Measurements from ENCODE around the gene CDC42EP4. TPM values are rescaled to one million over a fixed set of nuclear protein-coding genes. Genes with fewer than 3 reads are reported as not detected.

Gene CDC42EP4
- total RNA-seq, 2 donors from 2014 or later: 0.67 to 2.5 TPM

GRCh38 chr17:73304971-73305812 is 6.6 kb downstream of the CDC42EP4 start:
- Mint-ChIP-seq H3K4me3 (peak overlapping the region; percentile 28), H3K4me1 (no peaks in the 10 kb centered on the region)
- ATAC-seq (replicated peaks): peak; percentile 29

GRCh38 chr17:73304438-73304837 is 7.4 kb downstream of the CDC42EP4 start:
- no peaks in the 10 kb centered on the region for H3K36me3 Mint-ChIP-seq (ENCODE audit: low read depth)
- no peaks in the 10 kb centered on the region for H3K4me1 Mint-ChIP-seq
- H3K4me3 Mint-ChIP-seq: peak overlapping the region; percentile 28
- ATAC-seq (replicated peaks): no peak
- H3K27ac Mint-ChIP-seq: no peak overlapping the region
- no peaks in the 10 kb centered on the region for H3K9me3 Mint-ChIP-seq
- H3K27me3 Mint-ChIP-seq: no peaks in the 10 kb centered on the region

More at GRCh38 chr17:73304971-73305812, 6.6 kb downstream of the CDC42EP4 start:
- Mint-ChIP-seq H3K9me3 (no peaks in the 10 kb centered on the region), H3K27me3 (no peaks in the 10 kb centered on the region), H3K36me3 (ENCODE audit: low read depth) (no peaks in the 10 kb centered on the region), H3K27ac (no peak overlapping the region)

GRCh38 chr17:73302189-73302588 is 9.6 kb downstream of the CDC42EP4 start:
- no peak overlapping the region for H3K4me3 Mint-ChIP-seq
- ATAC-seq (replicated peaks): no peak
- no peaks in the 10 kb centered on the region for H3K27me3 Mint-ChIP-seq
- H3K4me1 Mint-ChIP-seq: no peaks in the 10 kb centered on the region
- no peaks in the 10 kb centered on the region for H3K9me3 Mint-ChIP-seq
- no peaks in the 10 kb centered on the region for H3K36me3 Mint-ChIP-seq (ENCODE audit: low read depth)
- no peak overlapping the region for H3K27ac Mint-ChIP-seq

DNA sequence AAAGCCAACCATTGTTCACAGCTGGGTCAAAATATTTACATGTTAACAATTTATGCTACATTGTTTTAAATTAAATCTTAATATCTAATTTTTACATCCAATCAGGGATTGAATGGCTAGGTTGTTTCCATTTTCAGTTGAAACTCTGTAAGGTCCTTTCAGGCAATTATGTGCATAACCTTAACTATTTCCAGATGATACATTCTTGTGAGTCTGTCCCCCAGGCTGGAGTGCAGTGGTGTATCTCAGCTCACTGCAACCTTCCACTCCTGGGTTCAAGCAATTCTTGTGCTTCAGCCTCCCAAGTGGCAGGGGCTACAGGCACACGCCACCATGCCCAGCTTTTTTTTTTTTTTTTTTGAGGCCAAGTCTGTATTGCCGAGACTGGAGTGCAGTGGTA is 10.4 kb downstream of the CDC42EP4 start:
- ATAC-seq (replicated peaks): no peak
- H3K4me3 Mint-ChIP-seq: no peak overlapping the region
- no peak overlapping the region for H3K27ac Mint-ChIP-seq
- no peaks in the 10 kb centered on the region for H3K4me1 Mint-ChIP-seq
- H3K36me3 Mint-ChIP-seq (ENCODE audit: low read depth): no peaks in the 10 kb centered on the region
- H3K9me3 Mint-ChIP-seq: no peaks in the 10 kb centered on the region
- H3K27me3 Mint-ChIP-seq: no peaks in the 10 kb centered on the region

- no peaks in the 10 kb centered on the region for H3K27me3 Mint-ChIP-seq
- no peak for ATAC-seq (replicated peaks)
- no peak overlapping the region for H3K27ac Mint-ChIP-seq
- no peaks in the 10 kb centered on the region for H3K9me3 Mint-ChIP-seq
- H3K4me1 Mint-ChIP-seq: no peaks in the 10 kb centered on the region
- H3K4me3 Mint-ChIP-seq: no peak overlapping the region
- H3K36me3 Mint-ChIP-seq (ENCODE audit: low read depth): no peaks in the 10 kb centered on the region
These were observed 11.4 kb downstream of the CDC42EP4 start for GRCh38 chr17:73300392-73300791.

GRCh38 chr17:73297934-73298861 is 13.6 kb downstream of the CDC42EP4 start:
- no peaks in the 10 kb centered on the region for H3K4me1 Mint-ChIP-seq
- no peak for ATAC-seq (replicated peaks)

DNA sequence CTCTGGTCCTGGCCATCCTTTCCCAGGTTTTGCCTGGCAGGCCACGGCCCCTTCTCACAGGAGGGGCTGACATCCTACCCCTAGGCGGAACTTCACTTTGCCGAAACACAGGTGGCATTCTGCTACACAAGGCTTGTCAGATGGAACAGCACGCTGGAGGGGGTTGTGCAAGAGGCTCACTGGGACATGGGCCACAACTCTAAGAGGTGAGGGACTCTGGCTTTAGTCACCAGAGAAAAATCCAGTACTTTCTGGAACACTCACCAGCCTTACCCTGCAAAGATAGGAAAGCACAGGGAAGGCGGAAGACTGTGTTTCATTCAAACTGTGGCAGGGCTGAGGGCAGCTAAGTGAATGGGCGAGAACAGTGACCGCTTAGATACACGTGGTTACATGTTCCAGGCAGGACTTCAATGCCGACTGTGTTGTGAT is 18.3 kb downstream of the CDC42EP4 start:
- H3K4me1 Mint-ChIP-seq: peaks cover 16% of the 10 kb centered on the region
- ATAC-seq (replicated peaks): no peak
- peaks cover 3% of the 10 kb centered on the region for H3K27me3 Mint-ChIP-seq
- no peaks in the 10 kb centered on the region for H3K36me3 Mint-ChIP-seq (ENCODE audit: low read depth)
- H3K9me3 Mint-ChIP-seq: no peaks in the 10 kb centered on the region
- no peak overlapping the region for H3K27ac Mint-ChIP-seq
- H3K4me3 Mint-ChIP-seq: no peak overlapping the region

More at GRCh38 chr17:73297934-73298861, 13.6 kb downstream of the CDC42EP4 start:
- Mint-ChIP-seq H3K4me3 (no peak overlapping the region), H3K9me3 (no peaks in the 10 kb centered on the region), H3K36me3 (ENCODE audit: low read depth) (no peaks in the 10 kb centered on the region), H3K27me3 (no peaks in the 10 kb centered on the region), H3K27ac (no peak overlapping the region)

DNA sequence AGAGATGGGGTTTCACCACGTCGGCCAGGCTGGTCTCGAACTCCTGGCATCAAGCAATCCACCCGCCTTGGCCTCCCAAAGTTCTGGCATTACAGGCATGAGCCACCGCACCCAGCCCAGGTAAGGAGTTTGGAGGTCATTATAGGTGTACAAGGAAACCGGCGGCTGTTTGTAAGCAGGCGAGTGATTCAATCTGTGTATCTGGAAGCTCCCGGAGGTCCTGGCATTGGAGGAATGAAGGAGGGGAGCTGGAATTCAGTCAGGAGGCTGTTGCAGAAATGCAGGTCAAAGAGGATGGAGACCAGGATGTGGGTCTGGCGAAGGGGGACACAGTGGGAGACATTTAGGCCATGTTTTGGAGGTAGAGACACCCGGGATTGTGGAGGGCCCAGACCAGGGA is 18.8 kb downstream of the CDC42EP4 start:
- Mint-ChIP-seq H3K4me3 (no peak overlapping the region), H3K4me1 (peaks cover 16% of the 10 kb centered on the region), H3K36me3 (ENCODE audit: low read depth) (no peaks in the 10 kb centered on the region), H3K9me3 (no peaks in the 10 kb centered on the region), H3K27me3 (peaks cover 3% of the 10 kb centered on the region), H3K27ac (no peak overlapping the region)
- no peak for ATAC-seq (replicated peaks)

DNA sequence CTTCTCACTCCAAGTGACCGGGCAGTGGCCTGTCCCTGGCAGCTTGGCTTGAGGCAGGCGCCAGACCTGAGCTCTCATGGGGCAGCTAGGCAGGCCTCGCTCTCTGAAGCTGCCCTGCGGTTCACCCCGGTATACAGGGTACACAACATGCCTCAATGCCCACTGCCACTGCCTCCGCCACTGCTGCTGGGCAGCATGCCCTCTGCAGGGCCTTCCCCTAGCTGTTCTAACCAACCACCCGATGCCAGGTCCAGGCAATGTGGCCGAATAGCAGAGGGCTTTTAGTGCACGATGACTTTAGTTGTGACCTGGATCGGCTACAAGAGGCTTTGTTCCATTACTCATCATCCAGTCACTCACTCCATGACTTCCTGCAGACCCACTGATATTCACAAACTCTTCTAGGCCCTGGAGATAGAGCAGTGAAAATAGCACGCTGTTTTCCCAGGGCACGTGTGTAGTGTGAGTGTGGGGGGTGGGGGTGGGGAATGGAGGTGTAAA is 19.7 kb downstream of the CDC42EP4 start:
- no peak overlapping the region for H3K4me3 Mint-ChIP-seq
- H3K36me3 Mint-ChIP-seq (ENCODE audit: low read depth): no peaks in the 10 kb centered on the region
- peak; percentile 13 for ATAC-seq (replicated peaks)
- H3K27me3 Mint-ChIP-seq: peaks cover 3% of the 10 kb centered on the region
- peaks cover 16% of the 10 kb centered on the region for H3K4me1 Mint-ChIP-seq
- H3K9me3 Mint-ChIP-seq: no peaks in the 10 kb centered on the region
- no peak overlapping the region for H3K27ac Mint-ChIP-seq

DNA sequence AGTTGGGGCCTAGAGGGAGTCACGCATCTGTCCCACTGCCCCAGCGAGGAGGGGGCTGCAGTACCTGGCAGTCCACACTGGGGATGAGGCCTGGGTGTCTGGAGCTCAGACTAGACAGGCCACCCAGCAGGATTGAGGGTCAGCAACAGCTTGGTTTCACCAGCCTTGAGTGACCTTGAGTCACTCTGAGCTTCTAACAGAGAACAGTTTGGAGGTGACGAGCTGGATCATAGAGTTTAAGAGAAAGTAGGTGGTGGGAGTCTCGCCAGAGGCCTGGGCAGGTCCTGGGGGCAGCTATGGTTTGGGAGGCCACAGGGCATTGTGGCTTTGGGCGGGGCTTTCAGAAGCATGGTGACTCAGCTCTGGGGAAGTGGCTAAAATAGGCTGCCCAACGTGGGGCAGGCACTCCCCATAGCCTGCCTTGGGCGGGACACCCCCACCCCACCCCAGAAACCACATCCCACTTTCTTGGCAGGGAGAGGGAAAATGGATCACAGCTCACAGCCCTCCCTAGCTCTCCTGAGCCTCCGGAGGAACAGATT is 20.5 kb downstream of the CDC42EP4 start:
- peak; percentile 84 for ATAC-seq (replicated peaks)
- Mint-ChIP-seq H3K4me3 (peak overlapping the region; percentile 10), H3K9me3 (no peaks in the 10 kb centered on the region), H3K4me1 (peaks cover 16% of the 10 kb centered on the region), H3K36me3 (ENCODE audit: low read depth) (no peaks in the 10 kb centered on the region), H3K27ac (peak overlapping the region; percentile 59), H3K27me3 (peaks cover 3% of the 10 kb centered on the region)

GRCh38 chr17:73290399-73291259 is 21.2 kb downstream of the CDC42EP4 start:
- ATAC-seq (replicated peaks): peak; percentile 13
- Mint-ChIP-seq H3K4me3 (peak overlapping the region; percentile 10), H3K36me3 (ENCODE audit: low read depth) (no peaks in the 10 kb centered on the region), H3K27me3 (peaks cover 3% of the 10 kb centered on the region), H3K9me3 (no peaks in the 10 kb centered on the region), H3K27ac (peak overlapping the region; percentile 59), H3K4me1 (peaks cover 16% of the 10 kb centered on the region)

DNA sequence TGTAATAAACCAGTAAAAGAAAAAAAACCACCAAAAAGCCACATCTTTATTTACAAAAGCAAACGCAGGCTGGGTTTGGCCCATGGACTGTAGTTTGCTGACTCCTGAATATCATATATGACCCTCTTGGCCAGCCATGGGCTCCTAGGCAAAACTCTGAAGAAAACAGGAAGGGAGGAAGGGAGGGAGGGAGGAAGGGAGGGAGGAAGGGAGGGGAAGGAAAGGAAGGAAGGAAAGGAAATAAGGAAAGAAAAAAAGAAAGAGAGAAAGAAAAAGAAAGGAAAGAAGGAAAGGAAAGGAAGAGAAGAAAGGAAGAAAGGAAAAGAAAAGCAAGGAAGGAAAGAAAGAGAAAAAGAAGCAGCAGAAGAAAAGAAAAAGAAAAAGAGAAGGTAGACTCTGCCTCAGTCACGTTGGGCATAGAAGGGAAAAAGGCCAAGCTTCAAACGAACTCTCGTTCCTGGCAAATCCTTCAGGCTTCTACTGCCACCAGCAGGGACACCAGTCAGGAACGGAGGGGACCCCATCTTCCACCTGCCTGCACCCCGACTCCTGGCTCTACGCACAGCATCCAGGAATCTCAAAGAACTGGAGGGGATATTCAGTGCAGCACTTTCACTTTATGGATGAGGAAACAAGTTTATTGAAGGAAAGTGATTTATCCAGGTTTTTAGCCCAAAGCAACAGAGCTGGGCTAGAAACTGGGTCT is 22.1 kb downstream of the CDC42EP4 start:
- ATAC-seq (replicated peaks): no peak
- H3K9me3 Mint-ChIP-seq: no peaks in the 10 kb centered on the region
- H3K4me1 Mint-ChIP-seq: peaks cover 16% of the 10 kb centered on the region
- H3K36me3 Mint-ChIP-seq (ENCODE audit: low read depth): no peaks in the 10 kb centered on the region
- H3K27me3 Mint-ChIP-seq: peaks cover 3% of the 10 kb centered on the region
- H3K27ac Mint-ChIP-seq: no peak overlapping the region
- H3K4me3 Mint-ChIP-seq: no peak overlapping the region

All from activated T-helper 17 cell treated with anti-CD3 and anti-CD28 coated beads, Interleukin-2, amount 50 U/mL, for 72 hours (primary cell).